ENCODE data around the gene TMEM150A.

Gene TMEM150A

DNA sequence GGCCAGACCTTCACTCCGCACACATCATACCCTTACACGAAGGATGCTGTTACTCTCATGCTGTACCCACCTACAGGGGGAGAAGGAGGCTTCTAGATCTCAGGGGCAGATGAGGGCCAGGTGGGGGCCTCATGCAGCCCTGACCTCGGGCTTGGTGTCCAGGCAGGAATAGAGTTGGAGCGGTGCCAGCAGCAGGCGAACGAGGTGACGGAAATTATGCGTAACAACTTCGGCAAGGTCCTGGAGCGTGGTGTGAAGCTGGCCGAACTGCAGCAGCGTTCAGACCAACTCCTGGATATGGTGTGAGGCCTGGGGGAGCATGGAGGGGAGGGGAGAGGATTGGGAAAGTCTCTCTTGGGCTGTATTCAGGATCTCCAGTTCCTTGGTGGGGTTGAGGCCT lies 10.9 kb downstream of the TMEM150A start:
- no peak overlapping the region for H3K4me2 ChIP-seq (ENCODE audit: insufficient read depth, low read length, poor library complexity, severe bottlenecking)
- H2BK5ac ChIP-seq (ENCODE audit: low read length), result no peak overlapping the region
- H3K4me1 ChIP-seq (ENCODE audit: control insufficient read depth in 2 of 2, insufficient read depth in 1 of 2, low read depth in 1 of 2, low read length in 2 of 2), result peaks cover 8 to 18% of the 10 kb centered on the region in 2 donors
- H3K18ac ChIP-seq (ENCODE audit: low read length), result no peak overlapping the region
- H3K4me3 ChIP-seq (ENCODE audit: low read length in 2 of 2), result no peak overlapping the region
- peaks cover 0 to 2% of the 10 kb centered on the region in 2 donors for H3K9me3 ChIP-seq (replicated peaks in 1 of 2; ENCODE audit: control insufficient read depth in 2 of 2, insufficient read depth in 1 of 2, low read depth in 1 of 2, low read length in 2 of 2)
- no peak overlapping the region for H3K14ac ChIP-seq (ENCODE audit: low read length)
- H2BK120ac ChIP-seq (ENCODE audit: low read depth, low read length), result no peak overlapping the region
- WGBS, 2 donors (ENCODE audit: extremely low coverage in 2 of 2, insufficient read length in 2 of 2, insufficient replicate concordance in 1 of 2), result no CpG with 5 or more reads among the region's 12 CpGs
- H3K36me3 ChIP-seq (replicated peaks in 1 of 2; ENCODE audit: control insufficient read depth in 2 of 2, insufficient read depth in 2 of 2, low read length in 2 of 2), result peaks cover 1 to 2% of the 10 kb centered on the region in 2 donors
- no peak overlapping the region for H3K27ac ChIP-seq (replicated peaks; ENCODE audit: low read length)
- H3K27me3 ChIP-seq (ENCODE audit: control insufficient read depth in 3 of 3, insufficient read depth in 3 of 3, low read depth in 1 of 3, low read length in 3 of 3), result peaks cover 0 to 3% (median 0%) of the 10 kb centered on the region in 3 experiments
- no peak overlapping the region for H3K23ac ChIP-seq (ENCODE audit: low read depth, low read length, poor library complexity)
- no peak overlapping the region for H3K4ac ChIP-seq (ENCODE audit: low read length)
- no peak overlapping the region for H2BK15ac ChIP-seq (ENCODE audit: low read length)
- H2AFZ ChIP-seq (ENCODE audit: low read length), result no peak overlapping the region
- H4K8ac ChIP-seq (ENCODE audit: low read depth, low read length), result no peak overlapping the region
- H3K9ac ChIP-seq (ENCODE audit: low read depth, low read length, poor library complexity), result peak overlapping the region; percentile 7
- peaks cover 3% of the 10 kb centered on the region for H3K79me1 ChIP-seq (ENCODE audit: low read depth, low read length)
- no peak overlapping the region for H2BK12ac ChIP-seq (ENCODE audit: low read length)
- no peak overlapping the region for H4K91ac ChIP-seq (ENCODE audit: low read depth, low read length, poor library complexity)
- DNase-seq (ENCODE audit: low spot score), result no peak
- peak overlapping the region; percentile 82 for H2AK5ac ChIP-seq (ENCODE audit: low read depth, low read length)

- H3K4me1 ChIP-seq (ENCODE audit: control insufficient read depth in 2 of 2, insufficient read depth in 1 of 2, low read depth in 1 of 2, low read length in 2 of 2), result peaks cover 4 to 15% of the 10 kb centered on the region in 2 donors
- no CpG with 5 or more reads among the region's 2 CpGs for WGBS, 2 donors (ENCODE audit: extremely low coverage in 2 of 2, insufficient read length in 2 of 2, insufficient replicate concordance in 1 of 2)
- H3K27ac ChIP-seq (replicated peaks; ENCODE audit: low read length), result no peak overlapping the region
Observed at GRCh38 chr2:85590950-85591349, 11.5 kb downstream of the TMEM150A start.

GRCh38 chr2:85589982-85590791 lies 12.3 kb downstream of the TMEM150A start:
- H3K27me3 ChIP-seq (ENCODE audit: control insufficient read depth in 3 of 3, insufficient read depth in 3 of 3, low read depth in 1 of 3, low read length in 3 of 3), result peaks cover 0 to 8% (median 0%) of the 10 kb centered on the region in 3 experiments
- no CpG with 5 or more reads among the region's 7 CpGs for WGBS, 2 donors (ENCODE audit: extremely low coverage in 2 of 2, insufficient read length in 2 of 2, insufficient replicate concordance in 1 of 2)

More at GRCh38 chr2:85590950-85591349, 11.5 kb downstream of the TMEM150A start:
- Histone ChIP-seq H3K27me3 (ENCODE audit: control insufficient read depth in 3 of 3, insufficient read depth in 3 of 3, low read depth in 1 of 3, low read length in 3 of 3) (peaks cover 0 to 3% (median 0%) of the 10 kb centered on the region in 3 experiments), H2AFZ (ENCODE audit: low read length) (peak overlapping the region; percentile 71), H3K23ac (ENCODE audit: low read depth, low read length, poor library complexity) (no peak overlapping the region), H3K18ac (ENCODE audit: low read length) (no peak overlapping the region), H2BK12ac (ENCODE audit: low read length) (no peak overlapping the region), H2BK120ac (ENCODE audit: low read depth, low read length) (no peak overlapping the region), H4K91ac (ENCODE audit: low read depth, low read length, poor library complexity) (no peak overlapping the region), H4K8ac (ENCODE audit: low read depth, low read length) (no peak overlapping the region), H3K36me3 (replicated peaks in 1 of 2; ENCODE audit: control insufficient read depth in 2 of 2, insufficient read depth in 2 of 2, low read length in 2 of 2) (no peaks in the 10 kb centered on the region), H3K9ac (ENCODE audit: low read depth, low read length, poor library complexity) (no peak overlapping the region), H2BK5ac (ENCODE audit: low read length) (no peak overlapping the region), H3K14ac (ENCODE audit: low read length) (no peak overlapping the region), H3K9me3 (replicated peaks in 1 of 2; ENCODE audit: control insufficient read depth in 2 of 2, insufficient read depth in 1 of 2, low read depth in 1 of 2, low read length in 2 of 2) (peaks cover 0 to 2% of the 10 kb centered on the region in 2 donors), H2BK15ac (ENCODE audit: low read length) (no peak overlapping the region), H3K79me1 (ENCODE audit: low read depth, low read length) (peaks cover 2% of the 10 kb centered on the region), H2AK5ac (ENCODE audit: low read depth, low read length) (no peak overlapping the region), H3K4me3 (ENCODE audit: low read length in 2 of 2) (no peak overlapping the region), H3K4ac (ENCODE audit: low read length) (no peak overlapping the region), H3K4me2 (ENCODE audit: insufficient read depth, low read length, poor library complexity, severe bottlenecking) (no peak overlapping the region)
- no peak for DNase-seq (ENCODE audit: low spot score)

GRCh38 chr2:85589181-85589580 lies 13.3 kb downstream of the TMEM150A start:
- Histone ChIP-seq H3K4ac (ENCODE audit: low read length) (no peak overlapping the region), H2AK5ac (ENCODE audit: low read depth, low read length) (no peak overlapping the region), H4K8ac (ENCODE audit: low read depth, low read length) (no peak overlapping the region), H3K4me3 (ENCODE audit: low read length in 2 of 2) (no peak overlapping the region), H3K23ac (ENCODE audit: low read depth, low read length, poor library complexity) (no peak overlapping the region), H3K18ac (ENCODE audit: low read length) (no peak overlapping the region), H2BK15ac (ENCODE audit: low read length) (no peak overlapping the region), H2BK5ac (ENCODE audit: low read length) (no peak overlapping the region), H3K4me1 (ENCODE audit: control insufficient read depth in 2 of 2, insufficient read depth in 1 of 2, low read depth in 1 of 2, low read length in 2 of 2) (peaks cover 6 to 18% of the 10 kb centered on the region in 2 donors), H4K91ac (ENCODE audit: low read depth, low read length, poor library complexity) (no peak overlapping the region), H2BK12ac (ENCODE audit: low read length) (no peak overlapping the region), H3K27ac (replicated peaks; ENCODE audit: low read length) (no peak overlapping the region), H3K9me3 (replicated peaks in 1 of 2; ENCODE audit: control insufficient read depth in 2 of 2, insufficient read depth in 1 of 2, low read depth in 1 of 2, low read length in 2 of 2) (peaks cover 0 to 2% of the 10 kb centered on the region in 2 donors), H3K9ac (ENCODE audit: low read depth, low read length, poor library complexity) (no peak overlapping the region), H3K4me2 (ENCODE audit: insufficient read depth, low read length, poor library complexity, severe bottlenecking) (no peak overlapping the region), H2BK120ac (ENCODE audit: low read depth, low read length) (no peak overlapping the region), H3K14ac (ENCODE audit: low read length) (no peak overlapping the region), H3K79me1 (ENCODE audit: low read depth, low read length) (no peaks in the 10 kb centered on the region), H3K27me3 (ENCODE audit: control insufficient read depth in 3 of 3, insufficient read depth in 3 of 3, low read depth in 1 of 3, low read length in 3 of 3) (peaks cover 0 to 17% (median 0%) of the 10 kb centered on the region in 3 experiments), H3K36me3 (replicated peaks in 1 of 2; ENCODE audit: control insufficient read depth in 2 of 2, insufficient read depth in 2 of 2, low read length in 2 of 2) (no peaks in the 10 kb centered on the region), H2AFZ (ENCODE audit: low read length) (no peak overlapping the region)
- no peak for DNase-seq (ENCODE audit: low spot score)
- no CpG with 5 or more reads among the region's 4 CpGs for WGBS, 2 donors (ENCODE audit: extremely low coverage in 2 of 2, insufficient read length in 2 of 2, insufficient replicate concordance in 1 of 2)

More at GRCh38 chr2:85589982-85590791, 12.3 kb downstream of the TMEM150A start:
- Histone ChIP-seq H3K9ac (ENCODE audit: low read depth, low read length, poor library complexity) (no peak overlapping the region), H3K79me1 (ENCODE audit: low read depth, low read length) (no peaks in the 10 kb centered on the region), H2BK120ac (ENCODE audit: low read depth, low read length) (no peak overlapping the region), H3K14ac (ENCODE audit: low read length) (no peak overlapping the region), H2AK5ac (ENCODE audit: low read depth, low read length) (no peak overlapping the region), H3K23ac (ENCODE audit: low read depth, low read length, poor library complexity) (no peak overlapping the region), H4K8ac (ENCODE audit: low read depth, low read length) (no peak overlapping the region), H4K91ac (ENCODE audit: low read depth, low read length, poor library complexity) (no peak overlapping the region), H3K4me2 (ENCODE audit: insufficient read depth, low read length, poor library complexity, severe bottlenecking) (no peak overlapping the region), H3K9me3 (replicated peaks in 1 of 2; ENCODE audit: control insufficient read depth in 2 of 2, insufficient read depth in 1 of 2, low read depth in 1 of 2, low read length in 2 of 2) (peaks cover 0 to 2% of the 10 kb centered on the region in 2 donors), H3K4me3 (ENCODE audit: low read length in 2 of 2) (no peak overlapping the region), H2BK15ac (ENCODE audit: low read length) (no peak overlapping the region), H3K36me3 (replicated peaks in 1 of 2; ENCODE audit: control insufficient read depth in 2 of 2, insufficient read depth in 2 of 2, low read length in 2 of 2) (no peaks in the 10 kb centered on the region), H3K4me1 (ENCODE audit: control insufficient read depth in 2 of 2, insufficient read depth in 1 of 2, low read depth in 1 of 2, low read length in 2 of 2) (peaks cover 5 to 22% of the 10 kb centered on the region in 2 donors), H3K27ac (replicated peaks; ENCODE audit: low read length) (no peak overlapping the region), H3K4ac (ENCODE audit: low read length) (no peak overlapping the region), H3K18ac (ENCODE audit: low read length) (no peak overlapping the region), H2BK5ac (ENCODE audit: low read length) (no peak overlapping the region), H2AFZ (ENCODE audit: low read length) (peak overlapping the region; percentile 71), H2BK12ac (ENCODE audit: low read length) (no peak overlapping the region)
- no peak for DNase-seq (ENCODE audit: low spot score)
